ENCODE measurements around the gene FAAP20.

The FAAP20 gene

DNA sequence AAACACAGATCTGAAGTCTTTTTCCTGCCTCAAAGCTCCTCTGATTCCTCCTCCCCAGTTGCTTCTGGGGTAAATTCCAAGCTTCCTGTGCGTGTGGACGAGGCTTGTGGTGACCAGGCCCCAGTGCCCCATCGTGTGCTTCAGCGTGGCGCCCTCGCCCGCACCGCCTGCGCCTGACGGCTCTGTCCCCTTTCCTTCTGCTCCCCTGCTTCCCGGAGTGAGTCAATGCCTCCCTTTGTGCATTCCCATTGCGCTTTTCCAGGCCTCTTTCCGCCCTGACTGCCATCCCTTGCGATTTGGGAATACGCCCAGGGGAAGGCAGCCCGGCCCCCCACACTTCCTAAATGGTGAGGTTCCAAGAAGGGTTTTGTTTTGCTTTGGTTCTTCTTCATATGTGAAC, 36.3 kb downstream of the FAAP20 start:
- no peaks in the 10 kb centered on the region for H3K36me3 ChIP-seq (ENCODE audit: insufficient read depth, low read length)
- no peak overlapping the region for H3K4me2 ChIP-seq (ENCODE audit: low read depth, low read length, poor library complexity, severe bottlenecking)
- no peak overlapping the region for H3K4me3 ChIP-seq (ENCODE audit: low read length, poor library complexity, severe bottlenecking)
- H3K79me2 ChIP-seq (ENCODE audit: insufficient read depth, low read length) = no peaks in the 10 kb centered on the region
- H4K20me1 ChIP-seq (ENCODE audit: insufficient read depth, low read length, poor library complexity, severe bottlenecking) = no peaks in the 10 kb centered on the region
- no peaks in the 10 kb centered on the region for H3K4me1 ChIP-seq (ENCODE audit: insufficient read depth, low read length, poor library complexity, severe bottlenecking)
- no peak for TF ChIP-seq CTCF (conservative IDR thresholded peaks at IDR 0.05; ENCODE audit: low read length)
- no peak for TF ChIP-seq EZH2phosphoT487 (IDR thresholded peaks at IDR 0.05; ENCODE audit: borderline replicate concordance)
- no peak overlapping the region for H2AFZ ChIP-seq (ENCODE audit: low read length)
- no peaks in the 10 kb centered on the region for H3K9me2 ChIP-seq (replicated peaks; ENCODE audit: low read depth, low read length)
- H3F3A ChIP-seq (ENCODE audit: low read depth) = no peaks in the 10 kb centered on the region
- H3K9me3 ChIP-seq (ENCODE audit: insufficient read depth, low read depth, low read length) = no peaks in the 10 kb centered on the region
- H3K27me3 ChIP-seq (ENCODE audit: insufficient read depth, low read length, poor library complexity, severe bottlenecking) = no peaks in the 10 kb centered on the region
- no peak overlapping the region for H3K9ac ChIP-seq (ENCODE audit: low read depth, low read length, poor library complexity, severe bottlenecking)

DNA sequence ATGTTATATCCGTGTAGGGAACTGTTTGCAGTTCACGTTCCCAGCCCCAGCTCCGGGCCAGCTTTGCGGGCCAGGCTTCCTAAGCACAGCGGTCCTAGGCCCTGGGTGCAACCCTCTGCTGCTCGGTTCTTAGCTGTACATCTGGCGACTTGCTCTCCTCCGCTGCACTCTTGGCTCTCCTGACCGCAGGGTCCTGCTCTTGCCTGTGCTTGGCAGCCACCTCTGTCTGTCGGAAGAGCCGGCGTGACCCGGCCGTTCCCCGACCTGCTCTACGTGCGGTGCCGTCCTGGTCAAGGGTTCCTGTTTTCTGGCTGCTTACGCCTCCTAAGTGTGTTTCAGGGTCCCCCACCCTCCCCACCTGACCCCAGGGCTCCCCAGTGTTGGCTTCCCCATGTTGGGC, 36.7 kb downstream of the FAAP20 start:
- TF ChIP-seq CTCF (conservative IDR thresholded peaks at IDR 0.05; ENCODE audit: low read length) (no peak), EZH2phosphoT487 (IDR thresholded peaks at IDR 0.05; ENCODE audit: borderline replicate concordance) (no peak)
- H3K4me3 ChIP-seq (ENCODE audit: low read length, poor library complexity, severe bottlenecking) = no peak overlapping the region
- no peak overlapping the region for H2AFZ ChIP-seq (ENCODE audit: low read length)
- H4K20me1 ChIP-seq (ENCODE audit: insufficient read depth, low read length, poor library complexity, severe bottlenecking) = no peaks in the 10 kb centered on the region
- no peaks in the 10 kb centered on the region for H3K36me3 ChIP-seq (ENCODE audit: insufficient read depth, low read length)
- H3K4me2 ChIP-seq (ENCODE audit: low read depth, low read length, poor library complexity, severe bottlenecking) = no peak overlapping the region
- no peaks in the 10 kb centered on the region for H3K9me2 ChIP-seq (replicated peaks; ENCODE audit: low read depth, low read length)
- H3K4me1 ChIP-seq (ENCODE audit: insufficient read depth, low read length, poor library complexity, severe bottlenecking) = no peaks in the 10 kb centered on the region
- H3K9me3 ChIP-seq (ENCODE audit: insufficient read depth, low read depth, low read length) = no peaks in the 10 kb centered on the region
- no peak overlapping the region for H3K9ac ChIP-seq (ENCODE audit: low read depth, low read length, poor library complexity, severe bottlenecking)
- H3F3A ChIP-seq (ENCODE audit: low read depth) = no peaks in the 10 kb centered on the region
- H3K27me3 ChIP-seq (ENCODE audit: insufficient read depth, low read length, poor library complexity, severe bottlenecking) = no peaks in the 10 kb centered on the region
- no peaks in the 10 kb centered on the region for H3K79me2 ChIP-seq (ENCODE audit: insufficient read depth, low read length)

- TF ChIP-seq EZH2phosphoT487 (IDR thresholded peaks at IDR 0.05; ENCODE audit: borderline replicate concordance) (no peak), CTCF (conservative IDR thresholded peaks at IDR 0.05; ENCODE audit: low read length) (no peak)
- no peaks in the 10 kb centered on the region for H3K27me3 ChIP-seq (ENCODE audit: insufficient read depth, low read length, poor library complexity, severe bottlenecking)
Observed at GRCh38 chr1:2156866-2157265, 37.7 kb downstream of the FAAP20 start.

More at GRCh38 chr1:2156866-2157265, 37.7 kb downstream of the FAAP20 start:
- no peak overlapping the region for H3K4me3 ChIP-seq (ENCODE audit: low read length, poor library complexity, severe bottlenecking)
- H2AFZ ChIP-seq (ENCODE audit: low read length) = no peak overlapping the region
- no peak overlapping the region for H3K9ac ChIP-seq (ENCODE audit: low read depth, low read length, poor library complexity, severe bottlenecking)
- H3K36me3 ChIP-seq (ENCODE audit: insufficient read depth, low read length) = no peaks in the 10 kb centered on the region
- no peaks in the 10 kb centered on the region for H3K9me3 ChIP-seq (ENCODE audit: insufficient read depth, low read depth, low read length)
- H3K4me2 ChIP-seq (ENCODE audit: low read depth, low read length, poor library complexity, severe bottlenecking) = no peak overlapping the region
- no peaks in the 10 kb centered on the region for H3F3A ChIP-seq (ENCODE audit: low read depth)
- H4K20me1 ChIP-seq (ENCODE audit: insufficient read depth, low read length, poor library complexity, severe bottlenecking) = no peaks in the 10 kb centered on the region
- no peaks in the 10 kb centered on the region for H3K79me2 ChIP-seq (ENCODE audit: insufficient read depth, low read length)
- H3K9me2 ChIP-seq (replicated peaks; ENCODE audit: low read depth, low read length) = no peaks in the 10 kb centered on the region
- no peaks in the 10 kb centered on the region for H3K4me1 ChIP-seq (ENCODE audit: insufficient read depth, low read length, poor library complexity, severe bottlenecking)

All from Loucy (cell line).